ENCODE data around the gene HERC5.

HERC5 gene

GRCh38 chr4:88467392-88467791 is 10.5 kb downstream of the HERC5 start:
- ATAC-seq = peak; percentile 86
- DNase-seq (ENCODE audit: low spot score in 2 of 2) = no peak
- H3K36me3 Mint-ChIP-seq = peaks cover 43% of the 10 kb centered on the region
- H3K4me3 Mint-ChIP-seq = no peak overlapping the region
- no peaks in the 10 kb centered on the region for H3K9me3 Mint-ChIP-seq
- H3K27ac Mint-ChIP-seq = no peak overlapping the region
- peaks cover 7% of the 10 kb centered on the region for H3K4me1 Mint-ChIP-seq

GRCh38 chr4:88477229-88477860 is 20.4 kb downstream of the HERC5 start:
- DNase-seq (ENCODE audit: low spot score in 2 of 2) (no peak), ATAC-seq (no peak)
- no peaks in the 10 kb centered on the region for H3K4me1 Mint-ChIP-seq
- H3K9me3 Mint-ChIP-seq = no peaks in the 10 kb centered on the region
- no peak overlapping the region for H3K4me3 Mint-ChIP-seq
- H3K27ac Mint-ChIP-seq = no peak overlapping the region
- H3K36me3 Mint-ChIP-seq = peaks cover 39% of the 10 kb centered on the region

GRCh38 chr4:88478247-88478646 is 21.3 kb downstream of the HERC5 start:
- Mint-ChIP-seq H3K36me3 (peaks cover 30% of the 10 kb centered on the region), H3K4me3 (no peak overlapping the region), H3K9me3 (no peaks in the 10 kb centered on the region), H3K4me1 (no peaks in the 10 kb centered on the region), H3K27ac (no peak overlapping the region)
- ATAC-seq (no peak), DNase-seq (ENCODE audit: low spot score in 2 of 2) (no peak)

GRCh38 chr4:88481537-88481936 is 24.6 kb downstream of the HERC5 start:
- Mint-ChIP-seq H3K36me3 (peaks cover 30% of the 10 kb centered on the region), H3K4me1 (no peaks in the 10 kb centered on the region), H3K9me3 (no peaks in the 10 kb centered on the region), H3K4me3 (no peak overlapping the region), H3K27ac (no peak overlapping the region)
- ATAC-seq (no peak), DNase-seq (ENCODE audit: low spot score in 2 of 2) (no peak)

GRCh38 chr4:88489100-88489761 is 32.3 kb downstream of the HERC5 start:
- no peak overlapping the region for H3K4me3 Mint-ChIP-seq
- peak overlapping the region; percentile 86 for H3K27ac Mint-ChIP-seq
- peaks cover 15% of the 10 kb centered on the region for H3K4me1 Mint-ChIP-seq
- H3K9me3 Mint-ChIP-seq = no peaks in the 10 kb centered on the region
- ATAC-seq (peak; percentile 55), DNase-seq (ENCODE audit: low spot score in 2 of 2) (no peak)
- peaks cover 46% of the 10 kb centered on the region for H3K36me3 Mint-ChIP-seq

- ATAC-seq (no peak), DNase-seq (ENCODE audit: low spot score in 2 of 2) (no peak)
- Mint-ChIP-seq H3K27ac (no peak overlapping the region), H3K4me3 (no peak overlapping the region), H3K36me3 (peaks cover 20% of the 10 kb centered on the region), H3K4me1 (no peaks in the 10 kb centered on the region), H3K9me3 (no peaks in the 10 kb centered on the region)
Observed at GRCh38 chr4:88497859-88498409, 41.0 kb downstream of the HERC5 start.

GRCh38 chr4:88503344-88503743 is 46.4 kb downstream of the HERC5 start:
- Mint-ChIP-seq H3K4me3 (no peak overlapping the region), H3K4me1 (no peaks in the 10 kb centered on the region), H3K36me3 (peaks cover 16% of the 10 kb centered on the region), H3K27ac (no peak overlapping the region), H3K9me3 (no peaks in the 10 kb centered on the region)
- peak; percentile 75 for ATAC-seq
- no peak for DNase-seq (ENCODE audit: low spot score in 2 of 2)

- no peaks in the 10 kb centered on the region for H3K4me1 Mint-ChIP-seq
- DNase-seq (ENCODE audit: low spot score in 2 of 2) = no peak
- no peaks in the 10 kb centered on the region for H3K36me3 Mint-ChIP-seq
- no peak overlapping the region for H3K27ac Mint-ChIP-seq
- no peak for ATAC-seq
- H3K9me3 Mint-ChIP-seq = no peaks in the 10 kb centered on the region
- no peak overlapping the region for H3K4me3 Mint-ChIP-seq
Observed at GRCh38 chr4:88511236-88511635, 54.3 kb downstream of the HERC5 start.

GRCh38 chr4:88514557-88515511 is 57.9 kb downstream of the HERC5 start:
- DNase-seq (ENCODE audit: low spot score in 2 of 2) (no peak), ATAC-seq (no peak)
- no peak overlapping the region for H3K4me3 Mint-ChIP-seq
- no peaks in the 10 kb centered on the region for H3K9me3 Mint-ChIP-seq
- H3K4me1 Mint-ChIP-seq = no peaks in the 10 kb centered on the region
- no peaks in the 10 kb centered on the region for H3K36me3 Mint-ChIP-seq
- no peak overlapping the region for H3K27ac Mint-ChIP-seq

GRCh38 chr4:88516746-88517145 is 59.8 kb downstream of the HERC5 start:
- ATAC-seq (no peak), DNase-seq (ENCODE audit: low spot score in 2 of 2) (no peak)
- H3K4me1 Mint-ChIP-seq = peaks cover under 1% of the 10 kb centered on the region
- no peak overlapping the region for H3K4me3 Mint-ChIP-seq
- H3K9me3 Mint-ChIP-seq = no peaks in the 10 kb centered on the region
- H3K27ac Mint-ChIP-seq = no peak overlapping the region
- peaks cover 13% of the 10 kb centered on the region for H3K36me3 Mint-ChIP-seq

GRCh38 chr4:88517825-88518224 is 60.9 kb downstream of the HERC5 start:
- Mint-ChIP-seq H3K36me3 (peaks cover 24% of the 10 kb centered on the region), H3K9me3 (no peaks in the 10 kb centered on the region), H3K4me1 (peaks cover 11% of the 10 kb centered on the region), H3K27ac (no peak overlapping the region), H3K4me3 (no peak overlapping the region)
- no peak for ATAC-seq
- no peak for DNase-seq (ENCODE audit: low spot score in 2 of 2)

GRCh38 chr4:88518911-88519310 is 62.0 kb downstream of the HERC5 start:
- H3K27ac Mint-ChIP-seq = no peak overlapping the region
- peaks cover 27% of the 10 kb centered on the region for H3K36me3 Mint-ChIP-seq
- DNase-seq (ENCODE audit: low spot score in 2 of 2) (no peak), ATAC-seq (no peak)
- peaks cover 12% of the 10 kb centered on the region for H3K4me1 Mint-ChIP-seq
- no peaks in the 10 kb centered on the region for H3K9me3 Mint-ChIP-seq
- no peak overlapping the region for H3K4me3 Mint-ChIP-seq

GRCh38 chr4:88522702-88523324 is 65.9 kb downstream of the HERC5 start:
- Mint-ChIP-seq H3K4me3 (peak overlapping the region; percentile 94), H3K9me3 (no peaks in the 10 kb centered on the region), H3K4me1 (peaks cover 22% of the 10 kb centered on the region), H3K36me3 (peaks cover 27% of the 10 kb centered on the region), H3K27ac (peak overlapping the region; percentile 94)
- ATAC-seq (peak; percentile 51), DNase-seq (ENCODE audit: low spot score in 2 of 2) (no peak)

- DNase-seq (ENCODE audit: low spot score in 2 of 2) (peak; percentile 67 to 91), ATAC-seq (peak; percentile 88)
- Mint-ChIP-seq H3K4me1 (peaks cover 27% of the 10 kb centered on the region), H3K9me3 (no peaks in the 10 kb centered on the region), H3K36me3 (peaks cover 27% of the 10 kb centered on the region), H3K27ac (peak within 1 kb of the TSS; percentile 94), H3K4me3 (peak within 1 kb of the TSS; percentile 94)
Observed at GRCh38 chr4:88523325-88524129, 66.6 kb downstream of the HERC5 start, which contains the start of gene PYURF. Gene PYURF (minus strand): TSS chr4:88523776. CDS start chr4:88523700, 76 bp downstream.

Data from stimulated activated effector memory CD8-positive, alpha-beta T cell treated with anti-CD3 and anti-CD28 coated beads, Interleukin-12 subunit alpha, Interleukin-12 subunit beta, amount 100 ng/mL, for 72 hours (primary cell).